ENCODE data around the gene SLC35B2.

DNA sequence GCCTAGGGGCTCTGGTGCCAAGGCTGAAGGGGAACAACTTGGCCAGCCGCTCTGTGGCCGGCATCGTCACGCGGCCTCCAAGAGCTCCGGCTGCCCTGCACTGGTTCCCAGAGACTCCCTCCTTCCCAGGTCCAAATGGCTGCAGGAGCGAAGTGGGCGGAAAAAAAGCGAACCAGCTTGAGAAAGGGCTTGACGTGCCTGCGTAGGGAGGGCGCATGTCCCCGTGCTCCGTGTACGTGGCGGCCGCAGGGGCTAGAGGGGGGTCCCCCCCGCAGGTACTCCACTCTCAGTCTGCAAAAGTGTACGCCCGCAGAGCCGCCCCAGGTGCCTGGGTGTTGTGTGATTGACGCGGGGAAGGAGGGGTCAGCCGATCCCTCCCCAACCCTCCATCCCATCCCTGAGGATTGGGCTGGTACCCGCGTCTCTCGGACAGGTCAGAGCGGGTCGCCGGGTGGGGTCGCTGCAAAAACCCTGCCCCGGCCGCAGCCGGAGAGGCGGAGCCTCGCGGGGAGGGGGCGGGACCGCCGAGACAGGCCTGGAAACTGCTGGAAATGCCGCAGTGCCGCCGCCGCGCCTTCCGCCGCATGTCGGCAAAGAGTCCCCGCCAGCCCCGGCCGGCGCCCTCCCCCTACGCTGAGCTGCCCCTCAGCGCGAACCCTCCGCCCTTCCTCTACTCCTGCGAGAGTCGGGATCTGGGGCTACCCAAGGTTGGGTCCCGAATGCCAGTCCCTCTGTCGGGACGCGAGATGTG, 11.2 kb downstream of the SLC35B2 start:
- TF ChIP-seq, protein P1, sequence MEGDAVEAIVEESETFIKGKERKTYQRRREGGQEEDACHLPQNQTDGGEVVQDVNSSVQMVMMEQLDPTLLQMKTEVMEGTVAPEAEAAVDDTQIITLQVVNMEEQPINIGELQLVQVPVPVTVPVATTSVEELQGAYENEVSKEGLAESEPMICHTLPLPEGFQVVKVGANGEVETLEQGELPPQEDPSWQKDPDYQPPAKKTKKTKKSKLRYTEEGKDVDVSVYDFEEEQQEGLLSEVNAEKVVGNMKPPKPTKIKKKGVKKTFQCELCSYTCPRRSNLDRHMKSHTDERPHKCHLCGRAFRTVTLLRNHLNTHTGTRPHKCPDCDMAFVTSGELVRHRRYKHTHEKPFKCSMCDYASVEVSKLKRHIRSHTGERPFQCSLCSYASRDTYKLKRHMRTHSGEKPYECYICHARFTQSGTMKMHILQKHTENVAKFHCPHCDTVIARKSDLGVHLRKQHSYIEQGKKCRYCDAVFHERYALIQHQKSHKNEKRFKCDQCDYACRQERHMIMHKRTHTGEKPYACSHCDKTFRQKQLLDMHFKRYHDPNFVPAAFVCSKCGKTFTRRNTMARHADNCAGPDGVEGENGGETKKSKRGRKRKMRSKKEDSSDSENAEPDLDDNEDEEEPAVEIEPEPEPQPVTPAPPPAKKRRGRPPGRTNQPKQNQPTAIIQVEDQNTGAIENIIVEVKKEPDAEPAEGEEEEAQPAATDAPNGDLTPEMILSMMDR (IDR thresholded peaks at IDR 0.05), result peak in 3 of 7 experiments; percentile 22 to 44 (median 23)
- peak in 2 of 3 donors; percentile 12 to 42 for TF ChIP-seq POLR2A (IDR thresholded peaks at IDR 0.05)

Data from body of pancreas (tissue), 4 donors.